Measurements from ENCODE around the gene ZNF195.
"Not testable (repeated sequence)": the region's sequence is repeated elsewhere in the genome, so short reads cannot be mapped to it uniquely, and the experiment has no call there.

The ZNF195 gene

DNA sequence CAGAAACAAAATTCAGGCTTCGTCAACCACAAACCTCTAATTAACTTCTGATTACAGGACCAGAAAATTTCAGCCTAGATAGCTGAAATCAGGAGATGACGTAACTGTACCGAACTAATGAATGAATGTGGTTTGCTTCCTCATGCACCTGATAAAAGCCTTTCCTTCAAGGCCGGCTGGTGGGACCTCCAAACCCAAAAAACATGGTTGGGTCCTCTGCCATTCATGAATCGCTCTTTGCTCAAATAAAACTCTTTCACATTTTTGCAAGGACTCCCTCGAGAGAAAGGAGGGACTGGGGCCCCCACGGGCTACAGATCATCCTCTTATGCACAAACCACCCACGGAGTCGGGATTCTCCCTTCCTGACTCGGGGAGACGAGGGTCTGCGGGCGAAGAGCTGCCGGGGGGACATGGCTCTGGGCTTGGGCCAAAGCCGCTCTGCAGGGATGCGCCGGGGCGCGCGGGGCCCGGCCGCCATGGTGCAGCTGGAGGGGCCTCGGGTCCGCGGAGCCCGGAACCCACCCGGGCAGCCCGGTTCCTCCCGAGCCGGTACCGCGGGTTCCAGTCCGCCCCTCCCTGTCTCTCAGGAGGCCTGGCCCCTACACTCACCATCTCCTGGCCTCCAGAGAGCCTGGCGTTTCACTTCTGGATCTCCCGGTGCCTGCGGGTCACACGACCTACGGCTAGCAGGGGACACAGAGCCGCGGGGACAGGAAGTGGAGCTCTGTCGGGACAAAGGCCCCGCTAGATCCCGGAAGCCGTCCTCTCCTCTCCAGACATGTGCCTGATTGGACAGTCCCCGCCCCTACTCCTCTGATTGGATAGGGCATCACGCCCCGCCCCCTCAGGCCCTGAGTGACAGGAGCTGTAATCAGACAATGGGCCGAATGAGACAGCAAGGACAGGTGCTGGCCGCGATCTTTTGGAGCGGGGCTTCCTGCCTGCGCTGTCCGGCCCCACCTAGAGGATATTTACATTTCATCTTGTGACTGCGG, at the start of gene ZNF195:
ZNF195 (minus strand) TSS at position 721 of the 998 bp plus-strand sequence; CDS start at position 615, 106 bp downstream.
- peak within 1 kb of the TSS; percentile 86 for H3K4me3 ChIP-seq (ENCODE audit: control insufficient read depth, low read depth, low read length)
- DNase-seq (ENCODE audit: low read depth), result peak; percentile 90
- TF ChIP-seq, protein P1, sequence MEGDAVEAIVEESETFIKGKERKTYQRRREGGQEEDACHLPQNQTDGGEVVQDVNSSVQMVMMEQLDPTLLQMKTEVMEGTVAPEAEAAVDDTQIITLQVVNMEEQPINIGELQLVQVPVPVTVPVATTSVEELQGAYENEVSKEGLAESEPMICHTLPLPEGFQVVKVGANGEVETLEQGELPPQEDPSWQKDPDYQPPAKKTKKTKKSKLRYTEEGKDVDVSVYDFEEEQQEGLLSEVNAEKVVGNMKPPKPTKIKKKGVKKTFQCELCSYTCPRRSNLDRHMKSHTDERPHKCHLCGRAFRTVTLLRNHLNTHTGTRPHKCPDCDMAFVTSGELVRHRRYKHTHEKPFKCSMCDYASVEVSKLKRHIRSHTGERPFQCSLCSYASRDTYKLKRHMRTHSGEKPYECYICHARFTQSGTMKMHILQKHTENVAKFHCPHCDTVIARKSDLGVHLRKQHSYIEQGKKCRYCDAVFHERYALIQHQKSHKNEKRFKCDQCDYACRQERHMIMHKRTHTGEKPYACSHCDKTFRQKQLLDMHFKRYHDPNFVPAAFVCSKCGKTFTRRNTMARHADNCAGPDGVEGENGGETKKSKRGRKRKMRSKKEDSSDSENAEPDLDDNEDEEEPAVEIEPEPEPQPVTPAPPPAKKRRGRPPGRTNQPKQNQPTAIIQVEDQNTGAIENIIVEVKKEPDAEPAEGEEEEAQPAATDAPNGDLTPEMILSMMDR (conservative IDR thresholded peaks at IDR 0.05; ENCODE audit: control insufficient read depth, insufficient read depth, low read depth, low read length), result no peak

GRCh38 chr11:3428076-3428475, 49.1 kb upstream of the ZNF195 start:
- not testable (repeated sequence) for H3K4me3 ChIP-seq (ENCODE audit: control insufficient read depth, low read depth, low read length); DNase-seq (ENCODE audit: low read depth)

DNA sequence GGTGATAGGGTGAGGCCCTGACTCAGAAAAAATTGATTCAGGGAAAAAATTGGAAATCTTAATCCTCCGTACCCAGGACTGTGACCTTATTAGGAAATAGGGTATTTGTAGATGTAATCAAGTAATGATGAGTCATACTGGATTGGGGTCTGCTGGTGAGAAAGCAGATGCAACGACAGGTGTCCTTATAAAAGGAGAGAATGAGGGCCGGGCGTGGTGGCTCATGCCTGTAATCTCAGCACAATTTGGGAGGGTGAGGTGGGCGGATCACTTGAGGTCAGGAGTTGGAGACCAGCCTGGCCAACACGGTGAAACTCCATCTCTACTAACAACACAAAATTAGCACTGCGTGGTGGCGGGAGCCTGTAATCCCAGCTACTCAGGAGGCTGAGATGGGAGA, 47.6 kb upstream of the ZNF195 start:
- not testable (repeated sequence) for H3K4me3 ChIP-seq (ENCODE audit: control insufficient read depth, low read depth, low read length)
- peak; percentile 45 for DNase-seq (ENCODE audit: low read depth)

- not testable (repeated sequence) for H3K4me3 ChIP-seq (ENCODE audit: control insufficient read depth, low read depth, low read length); DNase-seq (ENCODE audit: low read depth)
These were observed 45.0 kb upstream of the ZNF195 start for GRCh38 chr11:3423928-3424327.

DNA sequence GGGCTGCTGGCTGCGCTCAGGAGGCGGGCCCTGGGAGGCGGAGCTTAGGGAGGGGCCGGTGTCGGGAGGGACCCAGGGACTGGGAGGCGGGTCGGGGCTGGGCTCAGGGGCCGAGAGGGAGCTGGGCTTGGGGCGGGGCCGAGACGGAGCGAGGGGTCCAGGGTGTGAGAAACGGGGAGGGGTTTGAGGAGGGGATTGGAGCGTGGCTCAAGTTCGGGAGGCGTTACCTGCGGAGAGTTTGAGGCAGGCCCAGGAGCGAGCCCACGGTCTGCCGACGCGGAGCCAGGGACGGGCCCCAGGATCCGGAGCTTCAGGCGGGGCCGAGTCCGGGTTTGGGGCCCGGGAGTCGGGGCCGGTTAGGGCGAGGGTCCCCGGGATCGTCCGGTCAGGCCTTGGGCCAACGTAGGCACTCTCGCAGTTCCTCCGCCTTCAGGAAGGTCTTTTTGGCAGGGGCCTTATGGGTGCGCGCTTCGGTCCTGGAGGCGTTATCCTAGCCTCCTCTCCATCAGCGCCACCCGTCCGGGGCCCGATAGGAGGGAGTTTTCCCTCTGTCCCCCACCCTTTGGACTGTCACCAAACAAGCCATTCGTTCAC, 44.3 kb upstream of the ZNF195 start:
- DNase-seq (ENCODE audit: low read depth), result not testable (repeated sequence)
- H3K4me3 ChIP-seq (ENCODE audit: control insufficient read depth, low read depth, low read length), result peak overlapping the region; percentile 49

GRCh38 chr11:3422380-3423137, 43.6 kb upstream of the ZNF195 start:
- H3K4me3 ChIP-seq (ENCODE audit: control insufficient read depth, low read depth, low read length), result peak overlapping the region; percentile 55
- DNase-seq (ENCODE audit: low read depth), result peak; percentile 92

- DNase-seq (ENCODE audit: low read depth), result peak; percentile 62
- peak overlapping the region; percentile 55 for H3K4me3 ChIP-seq (ENCODE audit: control insufficient read depth, low read depth, low read length)
These were observed 42.8 kb upstream of the ZNF195 start for GRCh38 chr11:3421608-3422379.

- H3K4me3 ChIP-seq (ENCODE audit: control insufficient read depth, low read depth, low read length); DNase-seq (ENCODE audit: low read depth): not testable (repeated sequence)
These were observed 41.5 kb upstream of the ZNF195 start for GRCh38 chr11:3420281-3421042.

GRCh38 chr11:3419496-3419895, 40.5 kb upstream of the ZNF195 start:
- not testable (repeated sequence) for H3K4me3 ChIP-seq (ENCODE audit: control insufficient read depth, low read depth, low read length); DNase-seq (ENCODE audit: low read depth)

DNA sequence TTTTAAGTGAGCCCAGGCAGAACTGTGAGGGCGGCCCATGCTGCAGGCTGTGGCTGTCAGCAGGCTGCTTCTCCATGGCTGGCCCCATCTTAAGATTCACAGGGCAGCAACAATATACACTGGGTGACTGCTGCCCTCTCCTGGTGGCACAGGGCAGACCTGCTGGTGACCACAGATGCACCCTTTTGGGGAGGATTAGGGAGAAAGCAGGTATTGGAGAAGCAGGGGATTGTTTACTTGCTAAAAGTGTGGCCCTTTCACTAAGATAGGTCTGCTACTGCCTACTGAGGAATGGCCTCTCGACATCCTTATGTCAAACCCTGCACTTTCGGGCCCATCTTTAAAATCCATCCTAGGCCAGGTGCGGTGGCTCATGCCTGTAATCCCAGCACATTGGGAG, 38.1 kb upstream of the ZNF195 start:
- H3K4me3 ChIP-seq (ENCODE audit: control insufficient read depth, low read depth, low read length), result not testable (repeated sequence)
- TF ChIP-seq, protein P1 (conservative IDR thresholded peaks at IDR 0.05; ENCODE audit: control insufficient read depth, insufficient read depth, low read depth, low read length), result peak; percentile 34
- DNase-seq (ENCODE audit: low read depth), result peak; percentile 57

GRCh38 chr11:3415301-3415700, 36.4 kb upstream of the ZNF195 start:
- not testable (repeated sequence) for H3K4me3 ChIP-seq (ENCODE audit: control insufficient read depth, low read depth, low read length); DNase-seq (ENCODE audit: low read depth)

GRCh38 chr11:3413666-3414065, 34.7 kb upstream of the ZNF195 start:
- DNase-seq (ENCODE audit: low read depth); H3K4me3 ChIP-seq (ENCODE audit: control insufficient read depth, low read depth, low read length): not testable (repeated sequence)

Measured in fibroblast of mammary gland (primary cell).